Measurements from ENCODE around the gene RBBP5.

The RBBP5 gene

GRCh38 chr1:205142102-205142469 lies 20.3 kb upstream of the RBBP5 start:
- Mint-ChIP-seq H3K27me3 (no peaks in the 10 kb centered on the region), H3K36me3 (no peaks in the 10 kb centered on the region), H3K4me1 (peaks cover 12% of the 10 kb centered on the region), H3K9me3 (no peaks in the 10 kb centered on the region), H3K27ac (no peak overlapping the region), H3K4me3 (no peak overlapping the region)

GRCh38 chr1:205141236-205142101 lies 19.7 kb upstream of the RBBP5 start:
- Mint-ChIP-seq H3K36me3 (no peaks in the 10 kb centered on the region), H3K27ac (no peak overlapping the region), H3K4me3 (no peak overlapping the region), H3K9me3 (no peaks in the 10 kb centered on the region), H3K27me3 (no peaks in the 10 kb centered on the region), H3K4me1 (peaks cover 12% of the 10 kb centered on the region)

GRCh38 chr1:205140113-205140512 lies 18.3 kb upstream of the RBBP5 start:
- H3K9me3 Mint-ChIP-seq = no peaks in the 10 kb centered on the region
- H3K27ac Mint-ChIP-seq = no peak overlapping the region
- H3K4me3 Mint-ChIP-seq = no peak overlapping the region

GRCh38 chr1:205137901-205138300 lies 16.1 kb upstream of the RBBP5 start:
- H3K27me3 Mint-ChIP-seq = no peaks in the 10 kb centered on the region
- H3K4me1 Mint-ChIP-seq = peaks cover 12% of the 10 kb centered on the region
- no peaks in the 10 kb centered on the region for H3K36me3 Mint-ChIP-seq
- no peaks in the 10 kb centered on the region for H3K9me3 Mint-ChIP-seq
- no peak overlapping the region for H3K27ac Mint-ChIP-seq
- no peak overlapping the region for H3K4me3 Mint-ChIP-seq

More at GRCh38 chr1:205140113-205140512, 18.3 kb upstream of the RBBP5 start:
- peaks cover 12% of the 10 kb centered on the region for H3K4me1 Mint-ChIP-seq
- no peaks in the 10 kb centered on the region for H3K27me3 Mint-ChIP-seq
- no peaks in the 10 kb centered on the region for H3K36me3 Mint-ChIP-seq

GRCh38 chr1:205133287-205133686 lies 11.5 kb upstream of the RBBP5 start:
- Mint-ChIP-seq H3K4me3 (no peak overlapping the region), H3K27ac (no peak overlapping the region), H3K27me3 (no peaks in the 10 kb centered on the region), H3K9me3 (no peaks in the 10 kb centered on the region), H3K4me1 (no peaks in the 10 kb centered on the region), H3K36me3 (no peaks in the 10 kb centered on the region)

GRCh38 chr1:205129447-205130029 lies 7.8 kb upstream of the RBBP5 start:
- Mint-ChIP-seq H3K9me3 (no peaks in the 10 kb centered on the region), H3K27me3 (no peaks in the 10 kb centered on the region), H3K4me1 (no peaks in the 10 kb centered on the region), H3K4me3 (no peak overlapping the region), H3K36me3 (no peaks in the 10 kb centered on the region), H3K27ac (no peak overlapping the region)

- H3K4me1 Mint-ChIP-seq = peaks cover 3% of the 10 kb centered on the region
- H3K36me3 Mint-ChIP-seq = no peaks in the 10 kb centered on the region
- no peaks in the 10 kb centered on the region for H3K27me3 Mint-ChIP-seq
- H3K4me3 Mint-ChIP-seq = no peak overlapping the region
- H3K27ac Mint-ChIP-seq = no peak overlapping the region
- no peaks in the 10 kb centered on the region for H3K9me3 Mint-ChIP-seq
Measured at GRCh38 chr1:205128050-205128449, 6.3 kb upstream of the RBBP5 start.

GRCh38 chr1:205127646-205128045 lies 5.9 kb upstream of the RBBP5 start:
- Mint-ChIP-seq H3K27me3 (no peaks in the 10 kb centered on the region), H3K27ac (no peak overlapping the region), H3K4me1 (peaks cover 7% of the 10 kb centered on the region)

GRCh38 chr1:205124726-205125125 lies 2.9 kb upstream of the RBBP5 start:
- Mint-ChIP-seq H3K4me3 (no peak overlapping the region), H3K27ac (no peak overlapping the region), H3K4me1 (peaks cover 35% of the 10 kb centered on the region), H3K9me3 (no peaks in the 10 kb centered on the region), H3K27me3 (no peaks in the 10 kb centered on the region), H3K36me3 (peaks cover 2% of the 10 kb centered on the region)

More at GRCh38 chr1:205127646-205128045, 5.9 kb upstream of the RBBP5 start:
- no peaks in the 10 kb centered on the region for H3K9me3 Mint-ChIP-seq
- no peaks in the 10 kb centered on the region for H3K36me3 Mint-ChIP-seq
- no peak overlapping the region for H3K4me3 Mint-ChIP-seq

- H3K4me1 Mint-ChIP-seq = peaks cover 48% of the 10 kb centered on the region
- H3K4me3 Mint-ChIP-seq = peak overlapping the region; percentile 99
- peak overlapping the region; percentile 100 for H3K27ac Mint-ChIP-seq
- H3K36me3 Mint-ChIP-seq = peaks cover 5% of the 10 kb centered on the region
- no peaks in the 10 kb centered on the region for H3K27me3 Mint-ChIP-seq
- no peaks in the 10 kb centered on the region for H3K9me3 Mint-ChIP-seq
Measured at GRCh38 chr1:205122489-205122882, 708 bp upstream of the RBBP5 start.

GRCh38 chr1:205118752-205119151 lies 3.0 kb downstream of the RBBP5 start:
- no peaks in the 10 kb centered on the region for H3K9me3 Mint-ChIP-seq
- H3K4me1 Mint-ChIP-seq = peaks cover 60% of the 10 kb centered on the region
- peaks cover 5% of the 10 kb centered on the region for H3K36me3 Mint-ChIP-seq
- H3K4me3 Mint-ChIP-seq = peak overlapping the region; percentile 23
- H3K27me3 Mint-ChIP-seq = no peaks in the 10 kb centered on the region
- H3K27ac Mint-ChIP-seq = no peak overlapping the region

- peaks cover 15% of the 10 kb centered on the region for H3K36me3 Mint-ChIP-seq
- H3K4me1 Mint-ChIP-seq = peaks cover 17% of the 10 kb centered on the region
- peak overlapping the region; percentile 1 for H3K27ac Mint-ChIP-seq
- H3K27me3 Mint-ChIP-seq = no peaks in the 10 kb centered on the region
- no peak overlapping the region for H3K4me3 Mint-ChIP-seq
- H3K9me3 Mint-ChIP-seq = no peaks in the 10 kb centered on the region
Measured at GRCh38 chr1:205111354-205111753, 10.4 kb downstream of the RBBP5 start.

GRCh38 chr1:205109711-205110110 lies 12.1 kb downstream of the RBBP5 start:
- Mint-ChIP-seq H3K27ac (peak overlapping the region; percentile 59), H3K4me3 (no peak overlapping the region), H3K36me3 (peaks cover 20% of the 10 kb centered on the region)

GRCh38 chr1:205109269-205109668 lies 12.5 kb downstream of the RBBP5 start:
- no peaks in the 10 kb centered on the region for H3K27me3 Mint-ChIP-seq

More at GRCh38 chr1:205109711-205110110, 12.1 kb downstream of the RBBP5 start:
- no peaks in the 10 kb centered on the region for H3K27me3 Mint-ChIP-seq
- H3K4me1 Mint-ChIP-seq = peaks cover 10% of the 10 kb centered on the region
- no peaks in the 10 kb centered on the region for H3K9me3 Mint-ChIP-seq

GRCh38 chr1:205108464-205108863 lies 13.3 kb downstream of the RBBP5 start:
- Mint-ChIP-seq H3K9me3 (no peaks in the 10 kb centered on the region), H3K4me3 (no peak overlapping the region), H3K27me3 (no peaks in the 10 kb centered on the region), H3K4me1 (peaks cover 10% of the 10 kb centered on the region), H3K27ac (peak overlapping the region; percentile 73), H3K36me3 (peaks cover 21% of the 10 kb centered on the region)

More at GRCh38 chr1:205109269-205109668, 12.5 kb downstream of the RBBP5 start:
- Mint-ChIP-seq H3K27ac (no peak overlapping the region), H3K4me3 (no peak overlapping the region), H3K4me1 (peaks cover 10% of the 10 kb centered on the region), H3K36me3 (peaks cover 20% of the 10 kb centered on the region), H3K9me3 (no peaks in the 10 kb centered on the region)

GRCh38 chr1:205107327-205107726 lies 14.5 kb downstream of the RBBP5 start:
- H3K36me3 Mint-ChIP-seq = peaks cover 22% of the 10 kb centered on the region
- peaks cover 10% of the 10 kb centered on the region for H3K4me1 Mint-ChIP-seq
- no peaks in the 10 kb centered on the region for H3K27me3 Mint-ChIP-seq
- no peak overlapping the region for H3K4me3 Mint-ChIP-seq
- H3K27ac Mint-ChIP-seq = no peak overlapping the region
- H3K9me3 Mint-ChIP-seq = no peaks in the 10 kb centered on the region

Measured in activated naive CD4-positive, alpha-beta T cell treated with anti-CD3 and anti-CD28 coated beads, Interleukin-2, amount 50 U/mL, for 24 hours (primary cell).